22Rv1 (cell line): ENCODE measurements around the gene PTCD2.

Experiments
- ZFX ChIP-seq: fragments of 450-650 bp; IDR thresholded peaks from 2 replicates; pipeline ENCODE4 v1.6.1; 2017; ENCODE audit warnings: antibody characterized with exemption, borderline replicate concordance
- TF ChIP-seq, protein P1 (sequence below): fragments of 450-650 bp; IDR thresholded peaks from 2 replicates; pipeline ENCODE4 v1.5.1; 2017; ENCODE audit warnings: mild to moderate bottlenecking

GRCh38 chr5:72338689-72339209, 18.6 kb downstream of the PTCD2 start:
- TF ChIP-seq, protein P1, sequence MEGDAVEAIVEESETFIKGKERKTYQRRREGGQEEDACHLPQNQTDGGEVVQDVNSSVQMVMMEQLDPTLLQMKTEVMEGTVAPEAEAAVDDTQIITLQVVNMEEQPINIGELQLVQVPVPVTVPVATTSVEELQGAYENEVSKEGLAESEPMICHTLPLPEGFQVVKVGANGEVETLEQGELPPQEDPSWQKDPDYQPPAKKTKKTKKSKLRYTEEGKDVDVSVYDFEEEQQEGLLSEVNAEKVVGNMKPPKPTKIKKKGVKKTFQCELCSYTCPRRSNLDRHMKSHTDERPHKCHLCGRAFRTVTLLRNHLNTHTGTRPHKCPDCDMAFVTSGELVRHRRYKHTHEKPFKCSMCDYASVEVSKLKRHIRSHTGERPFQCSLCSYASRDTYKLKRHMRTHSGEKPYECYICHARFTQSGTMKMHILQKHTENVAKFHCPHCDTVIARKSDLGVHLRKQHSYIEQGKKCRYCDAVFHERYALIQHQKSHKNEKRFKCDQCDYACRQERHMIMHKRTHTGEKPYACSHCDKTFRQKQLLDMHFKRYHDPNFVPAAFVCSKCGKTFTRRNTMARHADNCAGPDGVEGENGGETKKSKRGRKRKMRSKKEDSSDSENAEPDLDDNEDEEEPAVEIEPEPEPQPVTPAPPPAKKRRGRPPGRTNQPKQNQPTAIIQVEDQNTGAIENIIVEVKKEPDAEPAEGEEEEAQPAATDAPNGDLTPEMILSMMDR: no peak
- TF ChIP-seq ZFX: no peak
